Suprapubic skin (tissue), 4 donors: Measurements from ENCODE around the gene SLC66A2.

Source experiments
- CTCF ChIP-seq, 2 donors: fragments of 200-600 bp in 1 of 2; fragments of 450-650 bp in 1 of 2; sonication (generic) in 1 of 2; IDR thresholded peaks; one replicate each; pipeline ENCODE4 v1.5.1; 2016 to 2019; ENCODE audit warnings: antibody characterized with exemption in 2 of 2, mild to moderate bottlenecking in 1 of 2, moderate library complexity in 1 of 2
- EP300 ChIP-seq: sonication (generic); formaldehyde crosslinking; IDR thresholded peaks from one replicate; pipeline ENCODE4 v1.6.1; 2017; ENCODE audit warnings: antibody characterized with exemption
- POLR2AphosphoS5 ChIP-seq, 3 donors: sonication (generic); formaldehyde crosslinking; IDR thresholded peaks; one replicate each; pipeline ENCODE4 v1.6.1; 2017; ENCODE audit warnings: antibody characterized with exemption in 3 of 3

- TF ChIP-seq POLR2AphosphoS5 (IDR thresholded peaks at IDR 0.05) (peak in 1 of 3 donors; percentile 18), CTCF (IDR thresholded peaks at IDR 0.05) (no peak), EP300 (no peak)
Measured at GRCh38 chr18:79912409-79912991, 39.0 kb downstream of the SLC66A2 start.
